Esophagus muscularis mucosa (tissue), 3 donors: ENCODE data around the gene IL1R2.

Experiments used
- CTCF ChIP-seq, 3 experiments: fragments of 200-600 bp in 2 of 3; fragments of 450-650 bp in 1 of 3; sonication (generic) in 2 of 3; IDR thresholded peaks; one replicate each; pipeline ENCODE4 v1.5.1; 2017 to 2019; ENCODE audit warnings: antibody characterized with exemption in 3 of 3, mild to moderate bottlenecking in 2 of 3, moderate library complexity in 1 of 3
- POLR2A ChIP-seq: fragments of 450-650 bp; IDR thresholded peaks from one replicate; pipeline ENCODE4 v1.6.1; 2017; ENCODE audit warnings: antibody characterized with exemption, moderate library complexity, mild to moderate bottlenecking, low read depth

GRCh38 chr2:101976891-101977290, 14.9 kb upstream of the IL1R2 start:
- no peak for TF ChIP-seq CTCF (IDR thresholded peaks at IDR 0.05)
- TF ChIP-seq POLR2A: no peak
